ENCODE results near the gene CD247. TPM values are rescaled to one million over a fixed set of nuclear protein-coding genes. Genes with fewer than 3 reads are reported as not detected.
A peak's percentile ranks its signal among the peaks of the same experiment; 100 is the strongest.

CD247 gene
- total RNA-seq, 2 donors from 2014 or later = 0.96 TPM; not detected in 1

- H3K27me3 ChIP-seq (replicated peaks; ENCODE audit: insufficient read depth) = no peaks in the 10 kb centered on the region
- peak; percentile 40 to 75 (median 70) for TF ChIP-seq CTCF (IDR thresholded peaks at IDR 0.05)
- no peak for TF ChIP-seq POLR2AphosphoS5 (IDR thresholded peaks at IDR 0.05)
- H3K36me3 ChIP-seq = no peaks in the 10 kb centered on the region
- no peak overlapping the region for H3K4me3 ChIP-seq
- DNase-seq (ENCODE audit: low spot score) = peak; percentile 54
- no peaks in the 10 kb centered on the region for H3K4me1 ChIP-seq (replicated peaks)
- WGBS = 3% methylated on average over 8 of the region's 8 CpGs
- no peak overlapping the region for H3K27ac ChIP-seq
- no peaks in the 10 kb centered on the region for H3K9me3 ChIP-seq
- intact Hi-C loops (cut with DNase I) = loop anchor here (5.0 to 10.0 kb wide), 3 partner anchors 92 to 467 kb away; no protein-coding TSS in a partner anchor
Observed at GRCh38 chr1:167533851-167534300, 15.5 kb upstream of the CD247 start.

GRCh38 chr1:167532964-167533824, 14.9 kb upstream of the CD247 start:
- Histone ChIP-seq H3K4me3 (no peak overlapping the region), H3K9me3 (no peaks in the 10 kb centered on the region), H3K27ac (no peak overlapping the region), H3K27me3 (replicated peaks; ENCODE audit: insufficient read depth) (no peaks in the 10 kb centered on the region), H3K36me3 (no peaks in the 10 kb centered on the region), H3K4me1 (replicated peaks) (no peaks in the 10 kb centered on the region)
- no peak for DNase-seq (ENCODE audit: low spot score)
- intact Hi-C loops (cut with DNase I) = loop anchor here (5.0 to 10.0 kb wide), 3 partner anchors 91 to 466 kb away; no protein-coding TSS in a partner anchor
- 73% methylated on average over 6 of the region's 6 CpGs for WGBS
- TF ChIP-seq POLR2AphosphoS5 (IDR thresholded peaks at IDR 0.05) = no peak
- TF ChIP-seq POLR2A (IDR thresholded peaks at IDR 0.05) = no peak
- no peak for TF ChIP-seq CTCF (IDR thresholded peaks at IDR 0.05)

- no peaks in the 10 kb centered on the region for H3K9me3 ChIP-seq
- intact Hi-C loops (cut with DNase I) = loop anchor here (5.0 to 10.0 kb wide), 3 partner anchors 90 to 465 kb away; no protein-coding TSS in a partner anchor
- H3K27ac ChIP-seq = no peak overlapping the region
- TF ChIP-seq POLR2A (IDR thresholded peaks at IDR 0.05) (no peak), POLR2AphosphoS5 (IDR thresholded peaks at IDR 0.05) (no peak), CTCF (IDR thresholded peaks at IDR 0.05) (no peak)
- no peaks in the 10 kb centered on the region for H3K36me3 ChIP-seq
- no peaks in the 10 kb centered on the region for H3K4me1 ChIP-seq (replicated peaks)
- no peak for DNase-seq (ENCODE audit: low spot score)
- no peaks in the 10 kb centered on the region for H3K27me3 ChIP-seq (replicated peaks; ENCODE audit: insufficient read depth)
- H3K4me3 ChIP-seq = no peak overlapping the region
Observed at GRCh38 chr1:167532375-167532774, 14.0 kb upstream of the CD247 start.

- TF ChIP-seq CTCF (IDR thresholded peaks at IDR 0.05) = no peak
- TF ChIP-seq POLR2AphosphoS5 (IDR thresholded peaks at IDR 0.05) = no peak
- TF ChIP-seq POLR2A (IDR thresholded peaks at IDR 0.05) = no peak
Observed at GRCh38 chr1:167529829-167530474, 11.6 kb upstream of the CD247 start.

More at GRCh38 chr1:167529829-167530474, 11.6 kb upstream of the CD247 start:
- Histone ChIP-seq H3K4me3 (no peak overlapping the region), H3K36me3 (no peaks in the 10 kb centered on the region), H3K27me3 (replicated peaks; ENCODE audit: insufficient read depth) (no peaks in the 10 kb centered on the region), H3K27ac (no peak overlapping the region), H3K4me1 (replicated peaks) (no peaks in the 10 kb centered on the region), H3K9me3 (no peaks in the 10 kb centered on the region)
- 56% methylated on average over 8 of the region's 8 CpGs for WGBS
- intact Hi-C loops (cut with DNase I) = loop anchor here (5.0 to 10.0 kb wide), 3 partner anchors 88 to 463 kb away; no protein-coding TSS in a partner anchor
- DNase-seq (ENCODE audit: low spot score) = no peak

All from prostate gland (tissue), 2 donors.